Fibroblast of lung (primary cell): Measurements from ENCODE around the gene BAAT.

Experiments
- EZH2 ChIP-seq: IDR thresholded peaks from 2 replicates; pipeline ENCODE4 v1.5.1; 2012; ENCODE audit warnings: low read length, control low read depth, mild to moderate bottlenecking; ENCODE audit errors: missing control alignments
- TF ChIP-seq, protein P1 (sequence below), 2 donors: IDR thresholded peaks in 1 of 2; conservative IDR thresholded peaks in 1 of 2; 1 replicate in 1 of 2; 2 replicates in 1 of 2; pipeline ENCODE4 v1.5.1; 2011 to 2012; ENCODE audit warnings: low read length in 2 of 2, control low read depth in 1 of 2, inconsistent platforms in 1 of 2, low read depth in 1 of 2, mild to moderate bottlenecking in 1 of 2

DNA sequence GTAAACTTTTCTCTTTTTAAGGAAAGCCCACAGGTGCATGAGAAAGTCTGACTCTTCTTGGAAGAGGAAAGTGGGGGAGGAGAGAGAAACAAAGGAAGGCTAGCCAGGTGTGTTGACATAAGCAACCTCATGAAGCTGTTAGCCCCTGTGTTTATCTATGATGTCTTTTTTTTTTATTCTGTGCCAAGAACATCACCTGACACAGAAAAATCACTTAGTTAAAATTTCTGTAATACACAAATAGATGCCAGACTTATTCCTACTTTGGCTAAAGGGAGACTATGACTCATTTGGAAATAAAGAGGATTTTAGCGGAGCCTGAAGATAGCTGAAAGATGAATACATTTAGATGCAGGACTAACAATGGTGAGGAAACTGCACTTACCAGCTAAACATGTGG is 58.3 kb downstream of the BAAT start:
- no peak for TF ChIP-seq EZH2
- TF ChIP-seq, protein P1, sequence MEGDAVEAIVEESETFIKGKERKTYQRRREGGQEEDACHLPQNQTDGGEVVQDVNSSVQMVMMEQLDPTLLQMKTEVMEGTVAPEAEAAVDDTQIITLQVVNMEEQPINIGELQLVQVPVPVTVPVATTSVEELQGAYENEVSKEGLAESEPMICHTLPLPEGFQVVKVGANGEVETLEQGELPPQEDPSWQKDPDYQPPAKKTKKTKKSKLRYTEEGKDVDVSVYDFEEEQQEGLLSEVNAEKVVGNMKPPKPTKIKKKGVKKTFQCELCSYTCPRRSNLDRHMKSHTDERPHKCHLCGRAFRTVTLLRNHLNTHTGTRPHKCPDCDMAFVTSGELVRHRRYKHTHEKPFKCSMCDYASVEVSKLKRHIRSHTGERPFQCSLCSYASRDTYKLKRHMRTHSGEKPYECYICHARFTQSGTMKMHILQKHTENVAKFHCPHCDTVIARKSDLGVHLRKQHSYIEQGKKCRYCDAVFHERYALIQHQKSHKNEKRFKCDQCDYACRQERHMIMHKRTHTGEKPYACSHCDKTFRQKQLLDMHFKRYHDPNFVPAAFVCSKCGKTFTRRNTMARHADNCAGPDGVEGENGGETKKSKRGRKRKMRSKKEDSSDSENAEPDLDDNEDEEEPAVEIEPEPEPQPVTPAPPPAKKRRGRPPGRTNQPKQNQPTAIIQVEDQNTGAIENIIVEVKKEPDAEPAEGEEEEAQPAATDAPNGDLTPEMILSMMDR (conservative IDR thresholded peaks at IDR 0.05 in 1 of 2, IDR thresholded peaks at IDR 0.05 in 1 of 2; ENCODE audit: low read depth in 1 of 2, low read length in 2 of 2): no peak
